Right ventricle myocardium inferior (tissue), 1 donor: ENCODE data around the gene CFAP100. TPM values are rescaled to one million over a fixed set of nuclear protein-coding genes. Genes with fewer than 3 reads are reported as not detected.

Experiments used
- ATAC-seq: fragments of 200-7000 bp; cut with Tn5 transposase; one replicate; pipeline ENCODE4 v1.9.1; 2020; ENCODE audit warnings: mild to moderate bottlenecking, moderate library complexity
- DNase-seq: peaks from one replicate; pipeline ENCODE4 v3.0.0; 2021; ENCODE audit errors: missing footprints
- intact Hi-C: fragments of 100-400 bp; cut with DNase I; formaldehyde crosslinking; loops from one replicate; pipeline ENCODE4 v1.11.0; 2022
- total RNA-seq: library from RNA; stranded (reverse); fragmentation: NEBNext Ultra II Directional; extraction: Animal tissue kit (Norgen Biotek cat#: 25700); gene quantifications from one replicate; pipeline ENCODE4 v1.2.1, GENCODE V29; 2021
- donor health status: DM: no; HTN: yes; CAD: no; lungs with severe emphysema.

The CFAP100 gene
- total RNA-seq, 1 donor from 2014 or later: not detected

- DNase-seq: peak; percentile 40
- ATAC-seq: no peak
- intact Hi-C loops: no loop called here
Observed at GRCh38 chr3:126396536-126396935, 1.8 kb downstream of the CFAP100 start.

GRCh38 chr3:126397610-126398422 lies 3.1 kb downstream of the CFAP100 start:
- ATAC-seq (no peak), DNase-seq (peak; percentile 52)
- intact Hi-C loops: no loop called here

- intact Hi-C loops: no loop called here
- ATAC-seq (no peak), DNase-seq (peak; percentile 49)
Observed at GRCh38 chr3:126398423-126399350, 4.0 kb downstream of the CFAP100 start.

GRCh38 chr3:126399351-126399735 lies 4.6 kb downstream of the CFAP100 start:
- ATAC-seq (peak; percentile 20), DNase-seq (no peak)
- intact Hi-C loops: no loop called here

GRCh38 chr3:126399756-126400155 lies 5.0 kb downstream of the CFAP100 start:
- no peak for ATAC-seq
- no peak for DNase-seq
- intact Hi-C loops: no loop called here

GRCh38 chr3:126401611-126402160 lies 7.0 kb downstream of the CFAP100 start:
- no peak for ATAC-seq
- intact Hi-C loops: no loop called here
- no peak for DNase-seq

GRCh38 chr3:126402178-126402577 lies 7.5 kb downstream of the CFAP100 start:
- intact Hi-C loops: no loop called here
- no peak for DNase-seq
- no peak for ATAC-seq

GRCh38 chr3:126402666-126403302 lies 8.1 kb downstream of the CFAP100 start:
- no peak for ATAC-seq
- DNase-seq: no peak
- intact Hi-C loops: no loop called here

- intact Hi-C loops: no loop called here
- no peak for DNase-seq
- no peak for ATAC-seq
Observed at GRCh38 chr3:126406389-126407296, 11.9 kb downstream of the CFAP100 start.

- DNase-seq (peak; percentile 34), ATAC-seq (no peak)
- intact Hi-C loops: no loop called here
Observed at GRCh38 chr3:126407412-126408044, 12.8 kb downstream of the CFAP100 start.

GRCh38 chr3:126408099-126408498 lies 13.4 kb downstream of the CFAP100 start:
- intact Hi-C loops: no loop called here
- ATAC-seq (no peak), DNase-seq (peak; percentile 51)

GRCh38 chr3:126412841-126413692 lies 18.4 kb downstream of the CFAP100 start:
- intact Hi-C loops: no loop called here
- DNase-seq: no peak
- no peak for ATAC-seq

GRCh38 chr3:126413693-126414080 lies 19.0 kb downstream of the CFAP100 start:
- intact Hi-C loops: no loop called here
- no peak for DNase-seq

GRCh38 chr3:126414406-126414805 lies 19.7 kb downstream of the CFAP100 start:
- DNase-seq (no peak), ATAC-seq (no peak)
- intact Hi-C loops: no loop called here

More at GRCh38 chr3:126413693-126414080, 19.0 kb downstream of the CFAP100 start:
- no peak for ATAC-seq

- DNase-seq: no peak
- intact Hi-C loops: no loop called here
- ATAC-seq: no peak
Observed at GRCh38 chr3:126414961-126415660, 20.4 kb downstream of the CFAP100 start.
